ENCODE data around the gene FOSL1.
A peak's percentile ranks its signal among the peaks of the same experiment; 100 is the strongest.

Gene FOSL1

GRCh38 chr11:65866509-65867283 lies 33.5 kb downstream of the FOSL1 start:
- no peaks in the 10 kb centered on the region for H3K9me3 Mint-ChIP-seq
- H3K4me1 Mint-ChIP-seq (ENCODE audit: low read depth in 2 of 2), result peaks cover 22 to 27% of the 10 kb centered on the region in 2 donors
- no peaks in the 10 kb centered on the region for H3K27me3 Mint-ChIP-seq
- no peak for ATAC-seq (replicated peaks)
- H3K27ac Mint-ChIP-seq, result no peak overlapping the region
- H3K4me3 Mint-ChIP-seq, result no peak overlapping the region
- peaks cover 46% of the 10 kb centered on the region for H3K36me3 Mint-ChIP-seq (ENCODE audit: insufficient read depth)
- DNase-seq, result no peak

- no peak for ATAC-seq (replicated peaks)
- no peak overlapping the region for H3K4me3 Mint-ChIP-seq
- peaks cover 27 to 33% of the 10 kb centered on the region in 2 donors for H3K4me1 Mint-ChIP-seq (ENCODE audit: low read depth in 2 of 2)
- H3K27ac Mint-ChIP-seq, result no peak overlapping the region
- no peaks in the 10 kb centered on the region for H3K9me3 Mint-ChIP-seq
- peaks cover 46% of the 10 kb centered on the region for H3K36me3 Mint-ChIP-seq (ENCODE audit: insufficient read depth)
- no peak for DNase-seq
- H3K27me3 Mint-ChIP-seq, result no peaks in the 10 kb centered on the region
These were observed 34.5 kb downstream of the FOSL1 start for GRCh38 chr11:65865550-65866172.

- Mint-ChIP-seq H3K4me1 (ENCODE audit: low read depth in 2 of 2) (peaks cover 26 to 34% of the 10 kb centered on the region in 2 donors), H3K9me3 (no peaks in the 10 kb centered on the region), H3K4me3 (no peak overlapping the region), H3K27ac (no peak overlapping the region), H3K27me3 (no peaks in the 10 kb centered on the region), H3K36me3 (ENCODE audit: insufficient read depth) (peaks cover 49% of the 10 kb centered on the region)
- DNase-seq (no peak), ATAC-seq (replicated peaks) (no peak)
These were observed 35.3 kb downstream of the FOSL1 start for GRCh38 chr11:65864706-65865471.

GRCh38 chr11:65863889-65864705 lies 36.1 kb downstream of the FOSL1 start:
- no peak overlapping the region for H3K4me3 Mint-ChIP-seq

GRCh38 chr11:65862941-65863888 lies 37.0 kb downstream of the FOSL1 start:
- DNase-seq (no peak), ATAC-seq (replicated peaks) (no peak)
- Mint-ChIP-seq H3K4me3 (peak overlapping the region in 1 of 2 donors; percentile 40), H3K27ac (peak overlapping the region in 1 of 2 donors; percentile 69), H3K27me3 (no peaks in the 10 kb centered on the region), H3K36me3 (ENCODE audit: insufficient read depth) (peaks cover 62% of the 10 kb centered on the region), H3K9me3 (no peaks in the 10 kb centered on the region), H3K4me1 (ENCODE audit: low read depth in 2 of 2) (peaks cover 37 to 46% of the 10 kb centered on the region in 2 donors)

More at GRCh38 chr11:65863889-65864705, 36.1 kb downstream of the FOSL1 start:
- no peak for ATAC-seq (replicated peaks)
- Mint-ChIP-seq H3K27me3 (no peaks in the 10 kb centered on the region), H3K27ac (peak overlapping the region in 1 of 2 donors; percentile 9), H3K36me3 (ENCODE audit: insufficient read depth) (peaks cover 53% of the 10 kb centered on the region), H3K4me1 (ENCODE audit: low read depth in 2 of 2) (peaks cover 28 to 37% of the 10 kb centered on the region in 2 donors), H3K9me3 (no peaks in the 10 kb centered on the region)
- no peak for DNase-seq

- peaks cover 37 to 46% of the 10 kb centered on the region in 2 donors for H3K4me1 Mint-ChIP-seq (ENCODE audit: low read depth in 2 of 2)
- peaks cover 72% of the 10 kb centered on the region for H3K36me3 Mint-ChIP-seq (ENCODE audit: insufficient read depth)
- H3K27me3 Mint-ChIP-seq, result no peaks in the 10 kb centered on the region
- H3K27ac Mint-ChIP-seq, result peak overlapping the region in 1 of 2 donors; percentile 69
- no peaks in the 10 kb centered on the region for H3K9me3 Mint-ChIP-seq
- no peak for ATAC-seq (replicated peaks)
- no peak for DNase-seq
- H3K4me3 Mint-ChIP-seq, result peak overlapping the region in 1 of 2 donors; percentile 40
These were observed 37.9 kb downstream of the FOSL1 start for GRCh38 chr11:65862191-65862735.

- H3K4me1 Mint-ChIP-seq (ENCODE audit: low read depth in 2 of 2), result peaks cover 40 to 43% of the 10 kb centered on the region in 2 donors
- no peaks in the 10 kb centered on the region for H3K27me3 Mint-ChIP-seq
- peak overlapping the region; percentile 88 to 94 for H3K4me3 Mint-ChIP-seq
- peak overlapping the region in 1 of 2 donors; percentile 92 for H3K27ac Mint-ChIP-seq
- no peak for DNase-seq
- H3K36me3 Mint-ChIP-seq (ENCODE audit: insufficient read depth), result peaks cover 76% of the 10 kb centered on the region
- H3K9me3 Mint-ChIP-seq, result no peaks in the 10 kb centered on the region
- ATAC-seq (replicated peaks), result no peak
These were observed 38.5 kb downstream of the FOSL1 start for GRCh38 chr11:65861533-65862183.

GRCh38 chr11:65861165-65861505 lies 39.1 kb downstream of the FOSL1 start:
- ATAC-seq (replicated peaks) (no peak), DNase-seq (no peak)
- peak overlapping the region; percentile 79 to 92 for H3K27ac Mint-ChIP-seq
- peak overlapping the region; percentile 88 to 94 for H3K4me3 Mint-ChIP-seq
- H3K36me3 Mint-ChIP-seq (ENCODE audit: insufficient read depth), result peaks cover 77% of the 10 kb centered on the region
- H3K9me3 Mint-ChIP-seq, result no peaks in the 10 kb centered on the region
- H3K4me1 Mint-ChIP-seq (ENCODE audit: low read depth in 2 of 2), result peaks cover 45 to 49% of the 10 kb centered on the region in 2 donors
- no peaks in the 10 kb centered on the region for H3K27me3 Mint-ChIP-seq

- H3K4me1 Mint-ChIP-seq (ENCODE audit: low read depth in 2 of 2), result peaks cover 49 to 55% of the 10 kb centered on the region in 2 donors
- peak within 1 kb of the TSS; percentile 88 to 94 for H3K4me3 Mint-ChIP-seq
- no peaks in the 10 kb centered on the region for H3K27me3 Mint-ChIP-seq
- ATAC-seq (replicated peaks) (peak; percentile 46), DNase-seq (peak; percentile 95 to 98 (median 96))
- peak within 1 kb of the TSS; percentile 79 to 92 for H3K27ac Mint-ChIP-seq
- no peaks in the 10 kb centered on the region for H3K9me3 Mint-ChIP-seq
- H3K36me3 Mint-ChIP-seq (ENCODE audit: insufficient read depth), result peaks cover 78% of the 10 kb centered on the region
These were observed 39.7 kb downstream of the FOSL1 start, which contains the start of gene MUS81 for GRCh38 chr11:65860278-65861164. MUS81 (plus strand) TSS chr11:65860433; CDS start chr11:65860754, 321 bp downstream.

GRCh38 chr11:65859812-65860277 lies 40.3 kb downstream of the FOSL1 start:
- Mint-ChIP-seq H3K27me3 (no peaks in the 10 kb centered on the region), H3K4me1 (ENCODE audit: low read depth in 2 of 2) (peaks cover 47 to 59% of the 10 kb centered on the region in 2 donors), H3K4me3 (peak overlapping the region; percentile 88 to 94), H3K9me3 (no peaks in the 10 kb centered on the region), H3K36me3 (ENCODE audit: insufficient read depth) (peaks cover 78% of the 10 kb centered on the region), H3K27ac (peak overlapping the region; percentile 79 to 92)
- DNase-seq, result peak in 1 of 3 experiments; percentile 38
- ATAC-seq (replicated peaks), result no peak
